A204.1 (cell line): Measurements from ENCODE around the gene ALX3.
"Not testable (repeated sequence)": the region's sequence is repeated elsewhere in the genome, so short reads cannot be mapped to it uniquely, and the experiment has no call there.

Experiments used
- FAIRE-seq: peaks from 2 replicates; lab custom pipeline; 2012; peaks lifted over from hg19 to GRCh38; lab: Jason Lieb, UNC

Gene ALX3

DNA sequence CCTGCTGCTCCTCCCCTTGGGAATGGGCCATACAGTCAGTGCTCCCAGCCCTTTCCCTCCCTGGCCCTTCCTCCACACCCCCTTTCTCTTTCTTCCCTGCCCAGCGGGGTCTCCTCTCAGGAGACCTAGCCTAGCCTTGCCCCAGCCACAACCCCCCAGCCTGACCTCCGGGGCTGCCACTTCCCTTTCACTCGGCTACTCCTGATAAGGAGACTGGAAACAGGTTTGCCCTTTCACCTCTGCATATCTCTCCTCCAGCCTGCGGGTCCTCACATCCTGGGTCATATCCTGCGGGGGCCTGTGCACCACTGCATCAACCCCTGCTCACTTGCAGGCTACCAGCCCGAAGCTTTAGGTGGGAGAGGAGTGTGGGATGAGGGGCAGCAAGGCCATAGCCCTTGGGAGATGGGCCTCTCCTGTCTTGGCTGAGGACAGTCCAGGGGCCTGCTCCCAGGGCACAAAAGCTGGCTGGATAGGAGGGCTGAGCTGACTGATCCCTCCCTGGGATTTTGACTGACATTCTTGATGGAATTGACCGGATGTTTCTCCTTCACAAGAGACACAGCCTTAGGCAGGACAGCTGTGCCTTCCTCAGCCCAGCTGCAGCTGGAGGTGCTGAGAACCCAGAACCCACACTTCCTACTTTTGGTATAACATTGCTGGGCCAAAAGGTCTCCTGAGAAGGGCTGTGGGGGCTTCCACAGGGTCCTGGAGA, 19.2 kb upstream of the ALX3 start:
- no peak for FAIRE-seq

DNA sequence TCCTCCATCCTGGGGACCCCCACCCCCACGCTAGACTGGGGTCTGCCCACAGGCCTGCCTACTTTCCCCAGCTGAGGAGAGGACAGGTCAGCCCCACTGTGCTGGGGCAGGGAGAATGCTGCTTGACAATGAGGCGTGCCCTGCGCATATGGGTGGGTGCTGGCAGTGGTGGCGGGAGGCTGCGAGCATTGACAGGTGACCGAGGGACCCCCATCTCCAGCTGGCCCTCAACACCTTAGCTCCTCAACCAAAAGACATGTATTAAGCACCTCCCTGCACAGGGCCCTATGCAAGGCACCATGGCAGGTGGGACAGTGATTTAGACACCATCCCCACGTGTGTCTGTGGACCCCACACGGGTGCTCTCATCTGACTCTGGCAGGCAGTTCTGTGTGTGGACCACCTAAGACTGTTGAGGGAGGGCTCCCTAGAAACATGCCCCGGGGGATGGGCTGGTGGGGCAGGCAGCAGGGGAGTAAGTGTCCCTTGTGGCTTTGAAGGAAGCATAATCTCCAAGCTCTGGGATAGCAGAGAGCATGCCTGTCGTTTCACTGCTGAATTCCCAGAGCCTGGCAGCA, 18.4 kb upstream of the ALX3 start:
- FAIRE-seq = no peak

- no peak for FAIRE-seq
Measured at GRCh38 chr1:110087812-110088738, 17.6 kb upstream of the ALX3 start.

- no peak for FAIRE-seq
Measured at GRCh38 chr1:110086961-110087360, 16.5 kb upstream of the ALX3 start.

GRCh38 chr1:110085671-110086070, 15.2 kb upstream of the ALX3 start:
- no peak for FAIRE-seq

DNA sequence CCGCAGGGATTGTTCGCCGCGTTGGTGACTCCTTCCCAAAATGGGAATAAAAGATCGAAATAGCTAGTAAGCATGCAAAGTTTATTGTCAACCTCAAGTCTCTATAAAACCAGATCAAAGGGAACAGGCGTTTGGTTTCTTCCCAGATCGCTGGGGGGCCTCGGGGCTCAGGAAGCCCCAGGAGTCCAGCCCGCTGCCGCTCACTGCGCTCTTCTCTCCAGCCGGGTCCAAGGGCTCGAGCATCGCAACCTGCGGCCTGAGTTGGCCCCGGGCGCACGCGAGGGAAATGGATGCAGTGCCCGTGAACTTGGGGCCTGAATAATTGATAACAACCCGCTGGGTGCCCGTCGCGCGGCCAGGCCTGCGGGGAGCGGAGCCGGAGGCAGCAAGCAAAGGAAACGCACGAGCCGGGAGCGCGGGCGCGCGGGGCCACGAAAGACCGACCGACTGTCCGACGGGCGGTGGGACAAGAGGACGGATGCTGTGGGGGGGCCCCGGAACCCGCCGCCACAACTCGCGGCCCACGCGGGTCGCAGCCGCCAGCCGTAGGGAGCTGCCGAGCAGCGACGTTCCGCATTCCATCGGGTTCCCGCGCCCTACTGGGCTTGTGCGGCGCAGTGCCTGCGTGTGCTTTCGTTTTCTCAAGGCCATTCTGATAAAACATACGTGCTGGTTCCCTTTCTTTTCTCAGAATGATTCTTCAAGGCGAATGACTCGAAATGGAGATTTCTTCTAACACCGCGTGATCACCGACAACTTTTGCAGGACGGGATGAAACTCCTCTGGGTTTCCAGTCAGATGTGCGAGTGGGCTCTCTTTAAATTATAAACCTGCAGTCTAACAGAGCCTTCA, 14.0 kb upstream of the ALX3 start:
- FAIRE-seq = no peak

- FAIRE-seq = no peak
Measured at GRCh38 chr1:110083866-110084226, 13.4 kb upstream of the ALX3 start.

DNA sequence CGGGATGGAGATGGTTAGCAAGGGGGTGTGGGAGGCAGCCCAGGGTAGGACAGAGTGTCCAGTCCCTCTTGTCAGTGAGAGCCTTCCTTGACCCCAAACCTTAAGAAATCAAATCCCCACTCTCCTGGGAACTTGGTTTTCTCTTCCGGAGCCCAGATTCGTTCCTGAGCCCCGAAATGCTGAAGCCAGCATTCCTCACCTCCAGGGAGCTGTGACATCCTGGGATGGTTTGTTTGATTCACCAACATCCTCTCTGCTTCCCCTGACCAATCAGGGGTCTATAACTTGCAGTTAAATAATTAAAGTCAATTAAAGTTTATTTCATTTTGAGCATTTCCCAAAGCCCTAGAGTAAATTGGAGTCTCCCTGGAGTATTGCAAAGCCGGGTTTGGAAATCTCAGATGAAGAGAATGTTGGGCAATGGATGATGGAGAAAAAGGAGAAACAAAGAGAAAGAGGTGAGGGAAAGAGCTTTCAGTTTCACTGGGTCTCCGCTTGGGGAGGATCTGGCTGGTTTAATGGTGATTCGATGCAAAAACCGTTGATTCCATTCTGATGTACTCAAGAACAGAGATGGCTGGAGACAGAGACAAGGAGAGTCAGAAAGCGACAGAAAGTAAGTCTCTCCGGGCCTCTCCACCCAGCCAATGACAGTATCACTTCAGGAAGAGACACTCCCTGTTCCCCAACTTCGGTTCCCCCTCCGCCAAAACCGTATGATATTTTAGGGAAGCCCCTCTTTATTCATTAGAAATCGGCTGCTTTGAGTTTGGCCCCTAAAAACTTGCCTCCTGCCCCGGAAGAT, 12.8 kb upstream of the ALX3 start:
- FAIRE-seq = no peak

DNA sequence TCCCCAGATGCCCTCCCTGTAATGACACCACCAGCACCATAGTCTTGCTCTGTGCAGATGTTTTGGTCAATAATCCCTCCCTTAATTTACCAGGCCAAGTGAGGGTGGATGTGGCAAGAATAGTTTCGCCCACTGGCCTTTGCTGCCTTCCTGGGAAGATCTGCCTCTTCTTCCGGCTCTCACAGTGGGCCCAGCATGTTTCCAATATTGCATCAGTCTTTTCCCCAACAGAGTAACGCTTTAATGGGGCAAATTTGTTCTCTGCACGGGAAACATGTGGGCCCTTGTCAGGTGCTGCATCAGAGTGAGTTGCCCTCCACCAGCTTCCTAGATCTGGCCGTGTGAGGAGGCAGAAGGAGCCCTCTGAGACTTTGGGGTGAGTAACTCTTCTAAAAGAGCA, 12.0 kb upstream of the ALX3 start:
- FAIRE-seq = no peak

DNA sequence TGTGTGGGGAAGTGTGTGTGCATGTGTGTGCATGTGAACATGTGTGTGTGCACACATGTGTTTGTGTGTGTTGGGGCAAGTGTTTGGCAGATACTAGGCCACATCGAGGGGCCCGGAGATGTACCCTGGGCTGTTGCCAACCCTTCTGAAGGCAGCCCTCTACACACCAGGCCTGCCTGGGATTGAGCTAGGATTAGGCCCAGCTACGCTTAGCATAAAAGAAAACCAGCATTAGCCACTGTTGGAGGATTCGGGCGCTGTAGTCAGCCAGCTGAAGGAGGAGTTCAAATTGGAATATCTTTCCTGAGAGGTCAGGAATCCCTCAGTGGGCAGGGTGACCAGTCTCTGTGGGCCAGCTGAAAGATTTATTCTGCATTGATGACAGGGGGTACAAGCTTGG, 10.6 kb upstream of the ALX3 start:
- FAIRE-seq = no peak

DNA sequence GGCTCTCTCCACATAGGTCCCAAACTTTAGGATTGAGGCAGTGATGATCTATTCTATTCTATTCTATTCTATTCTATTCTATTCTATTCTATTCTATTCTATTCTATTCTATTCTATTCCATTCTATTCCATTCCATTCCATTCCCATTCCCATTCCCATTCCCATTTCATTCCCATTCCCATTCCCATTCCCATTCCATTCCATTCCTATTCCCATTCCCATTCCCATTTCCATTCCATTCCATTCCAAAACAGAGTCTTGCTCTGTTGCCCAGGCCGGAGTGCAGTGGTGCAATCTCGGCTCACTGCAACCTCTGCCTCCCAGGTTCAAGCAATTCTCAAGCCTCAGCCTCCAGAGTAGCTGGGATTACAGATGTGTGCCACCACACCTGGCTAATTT, 9.5 kb upstream of the ALX3 start:
- FAIRE-seq = not testable (repeated sequence)

GRCh38 chr1:110076789-110077500, 6.5 kb upstream of the ALX3 start:
- no peak for FAIRE-seq

DNA sequence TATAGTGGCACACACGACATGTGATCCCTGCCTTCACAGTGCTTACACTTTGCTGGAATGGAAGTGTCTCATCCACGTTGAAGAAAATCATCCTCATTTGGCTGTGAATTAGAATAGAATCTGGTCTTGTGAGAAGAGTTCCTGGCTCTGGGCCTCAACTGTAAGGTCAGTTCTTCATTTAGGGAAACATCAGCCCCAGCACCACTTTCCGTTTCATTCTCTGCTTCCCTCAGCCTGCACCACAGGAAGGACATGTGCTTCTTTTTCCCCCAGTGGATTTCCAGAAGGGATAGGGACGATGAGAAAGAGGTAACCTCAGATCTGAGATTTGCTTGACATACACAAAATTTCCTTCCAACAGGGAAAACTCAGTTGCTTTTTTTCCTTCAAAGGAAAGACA, 3.7 kb upstream of the ALX3 start:
- no peak for FAIRE-seq

DNA sequence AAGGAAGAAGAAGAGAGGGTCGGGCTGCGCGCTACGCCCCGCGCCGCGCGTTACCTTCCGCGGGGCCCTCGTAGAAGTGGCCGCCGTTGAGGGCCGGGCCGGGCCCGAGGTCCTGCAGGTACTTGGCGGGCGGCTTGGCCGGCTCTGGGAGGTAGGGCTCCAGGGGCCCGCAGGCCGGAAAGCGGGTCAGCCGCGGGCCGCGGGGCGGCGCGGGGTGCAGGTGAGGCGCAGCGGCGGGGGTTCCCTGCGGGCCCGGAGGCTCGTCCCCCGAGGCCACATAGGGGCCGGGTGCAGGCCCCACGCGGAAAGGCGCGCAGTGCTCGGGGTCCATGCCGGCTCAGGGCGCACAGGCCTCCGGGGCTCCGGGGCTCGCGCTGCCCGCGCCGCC, 196 bp downstream of the ALX3 start:
- no peak for FAIRE-seq

DNA sequence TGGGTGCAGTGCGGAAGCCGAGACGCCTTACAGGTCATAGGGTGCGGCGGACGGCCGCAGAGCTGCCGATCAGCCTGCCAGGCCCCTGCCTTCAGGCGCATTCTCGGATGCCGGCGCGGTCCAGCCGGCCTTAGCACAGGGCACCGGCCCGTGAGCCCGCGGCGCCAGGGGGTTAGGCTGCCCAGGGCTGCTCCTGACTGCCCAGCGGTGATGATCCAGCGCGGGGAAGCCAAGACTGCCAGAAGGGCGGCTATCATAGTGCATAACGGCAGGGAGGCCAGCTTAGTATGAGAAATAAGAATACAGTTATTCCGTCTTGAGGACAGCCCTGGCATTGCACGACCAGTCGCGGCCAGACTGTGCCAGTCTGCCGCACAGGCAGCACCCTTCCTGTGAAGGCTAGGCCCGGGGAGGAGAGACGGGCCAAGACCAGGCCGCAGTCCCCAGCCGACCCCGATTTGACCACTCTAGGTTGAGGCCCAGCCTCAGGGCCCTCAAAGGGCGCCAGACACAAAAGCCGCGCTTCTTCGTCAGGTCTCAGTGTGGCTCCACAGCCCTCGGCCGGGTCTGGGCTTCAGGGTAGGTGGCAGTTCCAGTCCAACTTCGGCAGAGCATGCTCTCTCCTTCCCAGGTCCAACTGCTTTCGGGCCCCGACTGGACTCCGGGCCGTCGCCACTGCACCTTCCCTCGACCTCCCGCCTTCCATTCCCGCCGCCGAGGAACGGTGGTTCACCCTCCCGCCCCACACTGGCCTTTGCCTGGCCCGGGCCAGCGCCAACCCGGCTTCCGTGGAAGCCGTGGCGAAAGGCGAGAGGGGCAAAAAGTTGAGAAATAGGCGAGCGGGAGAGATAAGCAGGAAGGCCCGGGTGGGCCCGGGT, 829 bp downstream of the ALX3 start:
- FAIRE-seq = no peak

GRCh38 chr1:110068646-110069403, 1.6 kb downstream of the ALX3 start:
- no peak for FAIRE-seq

GRCh38 chr1:110067893-110068645, 2.4 kb downstream of the ALX3 start:
- FAIRE-seq = no peak

DNA sequence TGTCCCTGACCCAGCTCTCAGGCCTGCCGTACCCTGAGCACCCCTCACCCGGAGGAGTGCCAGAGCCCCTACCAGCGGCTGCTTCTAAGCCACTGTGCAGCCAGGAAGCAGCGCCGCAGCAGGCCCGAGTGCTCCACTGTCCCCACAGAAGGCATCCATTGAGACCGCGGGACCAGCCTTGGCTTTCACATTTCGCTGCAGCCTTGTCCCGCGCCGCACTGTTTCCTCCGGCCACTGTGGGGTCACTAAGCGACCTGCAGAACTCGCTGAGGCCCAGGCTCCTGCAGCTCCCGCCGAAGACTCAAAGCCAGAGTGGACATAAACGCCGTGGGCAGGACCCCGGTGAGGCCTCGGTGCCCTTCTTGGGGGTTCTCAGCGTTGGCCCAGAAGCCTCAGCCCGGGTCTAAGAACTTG, 3.0 kb downstream of the ALX3 start:
- no peak for FAIRE-seq
